A673 (cell line): ENCODE results near the gene NRXN3. TPM values are rescaled to one million over a fixed set of nuclear protein-coding genes. Genes with fewer than 3 reads are reported as not detected.

Experiments
- BruUV-seq: library from RNA; stranded (reverse); fragments of 400-500 nt; replicated peaks from 2 replicates; lab custom pipeline; 2021; lab: Mats Ljungman, UMichigan
- CTCF ChIA-PET: fragments of 300-600 bp; sonication (Branson Sonifier 250); formaldehyde crosslinking; loops from one replicate; lab custom pipeline; 2022; ENCODE audit warnings: antibody characterized with exemption; lab: Charles Lee
- POLR2A ChIA-PET: fragments of 300-600 bp; sonication (Branson Sonifier 250); formaldehyde crosslinking; loops from one replicate; lab custom pipeline; 2022; ENCODE audit warnings: antibody characterized with exemption; ENCODE audit not compliant: low non-redundant PET; lab: Charles Lee
- DNase-seq: peaks from one replicate; pipeline ENCODE4 v3.0.0-alpha.2; 2015; ENCODE audit warnings: low spot score
- H3K27ac ChIP-seq: fragments of 200-600 bp; sonication (generic); 2 replicates; pipeline ENCODE4 v1.5.1; 2016; ENCODE audit warnings: mixed run types, low read depth, mild to moderate bottlenecking, mixed read lengths, antibody characterized with exemption, low read length; ENCODE audit not compliant: poor library complexity, severe bottlenecking
- H3K27me3 ChIP-seq: fragments of 200-600 bp; sonication (generic); replicated peaks from 2 replicates; pipeline ENCODE4 v1.6.1; 2017; ENCODE audit warnings: mixed run types, low read depth, mild to moderate bottlenecking, mixed read lengths, antibody characterized with exemption, low read length; ENCODE audit not compliant: insufficient read depth, poor library complexity
- H3K36me3 ChIP-seq: fragments of 200-600 bp; sonication (generic); 2 replicates; pipeline ENCODE4 v1.6.1; 2016; ENCODE audit warnings: mixed run types, mild to moderate bottlenecking, mixed read lengths, antibody characterized with exemption, low read length; ENCODE audit not compliant: insufficient read depth, poor library complexity, severe bottlenecking
- H3K4me1 ChIP-seq: fragments of 200-600 bp; sonication (generic); 2 replicates; pipeline ENCODE4 v1.6.1; 2017; ENCODE audit warnings: mixed run types, mild to moderate bottlenecking, mixed read lengths, antibody characterized with exemption, low read length; ENCODE audit not compliant: insufficient read depth, poor library complexity, severe bottlenecking
- H3K4me3 ChIP-seq: fragments of 200-600 bp; sonication (generic); 2 replicates; pipeline ENCODE4 v1.5.1; 2016; ENCODE audit warnings: low read depth, mixed run types, mild to moderate bottlenecking, mixed read lengths, low read length; ENCODE audit not compliant: poor library complexity, severe bottlenecking
- H3K9me3 ChIP-seq: fragments of 200-600 bp; sonication (generic); 2 replicates; pipeline ENCODE4 v1.6.1; 2016; ENCODE audit warnings: mixed run types, low read depth, mild to moderate bottlenecking, mixed read lengths, antibody characterized with exemption, low read length; ENCODE audit not compliant: poor library complexity, severe bottlenecking
- EZH2 ChIP-seq: fragments of 200-600 bp; sonication (generic); IDR thresholded peaks from 2 replicates; pipeline ENCODE4 v1.6.1; 2017; ENCODE audit warnings: borderline replicate concordance, low read depth, mild to moderate bottlenecking, mixed read lengths, antibody characterized with exemption, low read length; ENCODE audit not compliant: poor library complexity, severe bottlenecking
- intact Hi-C: fragments of 100-400 bp; cut with micrococcal nuclease; formaldehyde crosslinking; loops from one replicate; pipeline ENCODE4 v1.10.0; 2022; ENCODE audit not compliant: unreplicated experiment
- total RNA-seq: library from RNA; stranded (reverse); gene quantifications from 2 replicates; pipeline ENCODE4 v1.2.3, GENCODE V29; 2021
- TF ChIP-seq, protein P1 (sequence below): fragments of 300-800, 200-600 bp; sonication (generic); conservative IDR thresholded peaks from 2 replicates; pipeline ENCODE4 v1.5.1; 2017; ENCODE audit warnings: low read depth, mild to moderate bottlenecking, antibody characterized with exemption, low read length, moderate library complexity, mixed read lengths

Gene NRXN3
- total RNA-seq, 1 experiment from 2014 or later, result 0.21 TPM

DNA sequence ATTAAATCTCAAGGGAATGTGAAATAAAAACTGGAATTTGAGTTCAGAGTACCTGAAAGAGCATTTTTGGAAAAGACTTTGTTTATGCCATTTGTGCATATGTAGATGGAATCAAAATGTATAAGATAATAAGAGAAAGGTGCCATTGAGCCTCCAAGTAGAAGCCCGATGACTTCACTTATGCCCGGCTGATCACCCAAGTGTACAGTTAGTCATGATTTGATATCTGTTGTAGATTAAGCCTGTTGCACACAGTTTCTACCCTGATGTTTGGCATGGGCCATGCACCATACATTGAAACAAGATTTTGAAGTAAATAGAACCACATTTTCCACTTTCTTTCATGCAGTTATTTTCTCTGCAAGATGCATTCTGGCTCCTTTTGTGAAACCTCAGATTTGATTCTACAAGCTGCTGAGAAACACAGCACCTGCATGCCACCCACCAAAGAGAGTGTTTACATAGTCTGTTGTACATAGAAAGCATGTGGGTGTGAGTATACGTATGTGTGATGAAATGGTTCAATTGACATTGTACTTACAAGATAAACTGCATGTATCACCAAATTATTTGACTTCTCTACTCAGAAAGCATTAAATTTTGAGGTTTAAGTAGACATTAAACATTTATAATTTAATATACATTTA, 1268.6 kb downstream of the NRXN3 start:
- Histone ChIP-seq H3K4me3 (no peak overlapping the region), H3K9me3 (no peaks in the 10 kb centered on the region), H3K36me3 (no peaks in the 10 kb centered on the region), H3K4me1 (no peaks in the 10 kb centered on the region), H3K27ac (no peak overlapping the region), H3K27me3 (peaks cover 11% of the 10 kb centered on the region)
- no peak for DNase-seq
- BruUV-seq, result no TSS peak
- POLR2A ChIA-PET, result no interaction called here
- TF ChIP-seq, protein P1, sequence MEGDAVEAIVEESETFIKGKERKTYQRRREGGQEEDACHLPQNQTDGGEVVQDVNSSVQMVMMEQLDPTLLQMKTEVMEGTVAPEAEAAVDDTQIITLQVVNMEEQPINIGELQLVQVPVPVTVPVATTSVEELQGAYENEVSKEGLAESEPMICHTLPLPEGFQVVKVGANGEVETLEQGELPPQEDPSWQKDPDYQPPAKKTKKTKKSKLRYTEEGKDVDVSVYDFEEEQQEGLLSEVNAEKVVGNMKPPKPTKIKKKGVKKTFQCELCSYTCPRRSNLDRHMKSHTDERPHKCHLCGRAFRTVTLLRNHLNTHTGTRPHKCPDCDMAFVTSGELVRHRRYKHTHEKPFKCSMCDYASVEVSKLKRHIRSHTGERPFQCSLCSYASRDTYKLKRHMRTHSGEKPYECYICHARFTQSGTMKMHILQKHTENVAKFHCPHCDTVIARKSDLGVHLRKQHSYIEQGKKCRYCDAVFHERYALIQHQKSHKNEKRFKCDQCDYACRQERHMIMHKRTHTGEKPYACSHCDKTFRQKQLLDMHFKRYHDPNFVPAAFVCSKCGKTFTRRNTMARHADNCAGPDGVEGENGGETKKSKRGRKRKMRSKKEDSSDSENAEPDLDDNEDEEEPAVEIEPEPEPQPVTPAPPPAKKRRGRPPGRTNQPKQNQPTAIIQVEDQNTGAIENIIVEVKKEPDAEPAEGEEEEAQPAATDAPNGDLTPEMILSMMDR, result no peak
- TF ChIP-seq EZH2, result no peak
- intact Hi-C loops, result no loop called here
- CTCF ChIA-PET, result no interaction called here

DNA sequence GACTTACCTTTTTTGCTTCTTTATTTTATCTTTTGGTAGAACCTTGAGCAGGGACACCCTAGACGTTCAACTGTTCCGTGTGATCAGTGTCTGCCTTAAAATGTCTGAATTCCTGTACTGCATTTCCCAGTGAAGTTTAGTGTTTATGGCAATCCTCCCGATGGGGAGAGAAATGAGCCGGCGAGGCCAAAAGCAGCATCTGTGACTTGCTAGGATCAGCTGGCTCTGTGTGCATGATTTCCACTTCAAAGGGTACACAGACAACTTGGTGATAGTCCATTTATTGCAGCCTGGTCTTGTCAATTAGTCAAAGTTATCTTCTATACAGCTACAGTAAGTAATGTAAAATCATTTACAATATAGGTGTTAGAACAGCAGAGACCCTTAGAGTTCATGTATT, 1272.6 kb downstream of the NRXN3 start:
- CTCF ChIA-PET, result no interaction called here
- TF ChIP-seq, protein P1, result no peak
- no peak for TF ChIP-seq EZH2
- peaks cover 15% of the 10 kb centered on the region for H3K27me3 ChIP-seq

DNA sequence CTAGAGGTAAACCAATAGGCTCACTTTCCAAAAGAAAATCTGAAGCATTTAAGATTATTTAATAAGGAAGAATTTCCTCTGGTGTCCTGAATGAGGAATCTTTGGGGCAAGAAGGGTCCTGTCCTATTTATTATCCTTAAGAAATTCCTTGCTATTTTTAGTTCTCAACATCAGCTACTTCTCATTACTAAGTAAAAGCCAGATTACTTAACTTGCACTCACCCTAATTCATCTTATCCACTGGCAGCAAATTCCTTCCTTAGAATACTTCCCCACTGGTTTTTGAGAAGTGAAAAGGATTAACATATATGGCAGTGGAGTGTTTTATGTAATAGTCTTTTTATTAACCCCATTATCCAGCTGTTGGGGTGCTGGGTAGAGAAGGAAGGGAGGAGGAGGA, 1273.4 kb downstream of the NRXN3 start:
- Histone ChIP-seq H3K27ac (no peak overlapping the region), H3K9me3 (no peaks in the 10 kb centered on the region), H3K4me3 (no peak overlapping the region), H3K4me1 (no peaks in the 10 kb centered on the region), H3K36me3 (no peaks in the 10 kb centered on the region), H3K27me3 (peaks cover 15% of the 10 kb centered on the region)
- ChIA-PET CTCF (no interaction called here), POLR2A (no interaction called here)
- TF ChIP-seq, protein P1, result no peak
- TF ChIP-seq EZH2, result no peak
- intact Hi-C loops, result no loop called here
- BruUV-seq, result no TSS peak
- DNase-seq, result no peak

More for the DNA sequence above, 1272.6 kb downstream of the NRXN3 start:
- no peaks in the 10 kb centered on the region for H3K9me3 ChIP-seq
- no TSS peak for BruUV-seq
- no peak overlapping the region for H3K4me3 ChIP-seq
- intact Hi-C loops, result no loop called here
- H3K27ac ChIP-seq, result no peak overlapping the region
- H3K4me1 ChIP-seq, result no peaks in the 10 kb centered on the region
- POLR2A ChIA-PET, result no interaction called here
- no peaks in the 10 kb centered on the region for H3K36me3 ChIP-seq
- no peak for DNase-seq
